NCI-H226 (cell line): Measurements from ENCODE around the gene VAV3.
A peak's percentile ranks its signal among the peaks of the same experiment; 100 is the strongest.
"Not testable (repeated sequence)": the region's sequence is repeated elsewhere in the genome, so short reads cannot be mapped to it uniquely, and the experiment has no call there.

Experiments used
- DNase-seq: peaks from one replicate; pipeline ENCODE4 v3.0.0-alpha.2; 2015

The VAV3 gene

GRCh38 chr1:107877745-107878144 lies 87.2 kb downstream of the VAV3 start:
- DNase-seq = no peak

- no peak for DNase-seq
Measured at GRCh38 chr1:107877092-107877491, 87.9 kb downstream of the VAV3 start.

GRCh38 chr1:107875689-107876088 lies 89.3 kb downstream of the VAV3 start:
- no peak for DNase-seq

GRCh38 chr1:107874221-107874620 lies 90.8 kb downstream of the VAV3 start:
- DNase-seq = peak; percentile 14

GRCh38 chr1:107871687-107872395 lies 93.1 kb downstream of the VAV3 start:
- no peak for DNase-seq

GRCh38 chr1:107871259-107871658 lies 93.7 kb downstream of the VAV3 start:
- DNase-seq = no peak

- DNase-seq = no peak
Measured at GRCh38 chr1:107870696-107871095, 94.3 kb downstream of the VAV3 start.

- no peak for DNase-seq
Measured at GRCh38 chr1:107867897-107868296, 97.1 kb downstream of the VAV3 start.

- no peak for DNase-seq
Measured at GRCh38 chr1:107867422-107867821, 97.6 kb downstream of the VAV3 start.

- DNase-seq = no peak
Measured at GRCh38 chr1:107866870-107867269, 98.1 kb downstream of the VAV3 start.

- no peak for DNase-seq
Measured at GRCh38 chr1:107865627-107866026, 99.4 kb downstream of the VAV3 start.

- DNase-seq = no peak
Measured at GRCh38 chr1:107863342-107863741, 101.6 kb downstream of the VAV3 start.

GRCh38 chr1:107862064-107862463 lies 102.9 kb downstream of the VAV3 start:
- DNase-seq = no peak

- DNase-seq = no peak
Measured at GRCh38 chr1:107858323-107858722, 106.7 kb downstream of the VAV3 start.

- DNase-seq = no peak
Measured at GRCh38 chr1:107851418-107851817, 113.6 kb downstream of the VAV3 start.

GRCh38 chr1:107844541-107845194 lies 120.3 kb downstream of the VAV3 start:
- not testable (repeated sequence) for DNase-seq

GRCh38 chr1:107843989-107844388 lies 121.0 kb downstream of the VAV3 start:
- DNase-seq = no peak

GRCh38 chr1:107842241-107842640 lies 122.7 kb downstream of the VAV3 start:
- no peak for DNase-seq

- DNase-seq = no peak
Measured at GRCh38 chr1:107840725-107841124, 124.3 kb downstream of the VAV3 start.

GRCh38 chr1:107838056-107838455 lies 126.9 kb downstream of the VAV3 start:
- no peak for DNase-seq

- no peak for DNase-seq
Measured at GRCh38 chr1:107835151-107835670, 129.8 kb downstream of the VAV3 start.

GRCh38 chr1:107833061-107833460 lies 131.9 kb downstream of the VAV3 start:
- no peak for DNase-seq

GRCh38 chr1:107831921-107832320 lies 133.1 kb downstream of the VAV3 start:
- DNase-seq = no peak

- DNase-seq = no peak
Measured at GRCh38 chr1:107830526-107830925, 134.5 kb downstream of the VAV3 start.

- DNase-seq = no peak
Measured at GRCh38 chr1:107830075-107830474, 134.9 kb downstream of the VAV3 start.
